Hepatocyte (in vitro differentiated cells): ENCODE data around the gene MRGPRE. TPM values are rescaled to one million over a fixed set of nuclear protein-coding genes. Genes with fewer than 3 reads are reported as not detected.

ENCODE experiments used
- DNase-seq: peaks from one replicate; pipeline ENCODE4 v3.0.0-alpha.2; 2016; ENCODE audit warnings: low spot score
- H2AFZ ChIP-seq: fragments of 200-600 bp; sonication (generic); 2 replicates; pipeline ENCODE4 v1.6.0; 2016; ENCODE audit warnings: antibody characterized with exemption, mild to moderate bottlenecking
- H3K27ac ChIP-seq: fragments of 200-600 bp; sonication (generic); 2 replicates; pipeline ENCODE4 v1.5.1; 2016; ENCODE audit warnings: mild to moderate bottlenecking
- H3K27me3 ChIP-seq: fragments of 200-600 bp; sonication (generic); 2 replicates; pipeline ENCODE4 v1.6.1; 2016
- H3K36me3 ChIP-seq: fragments of 200-600 bp; sonication (generic); replicated peaks from 2 replicates; pipeline ENCODE4 v1.5.1; 2016; ENCODE audit warnings: low read depth; ENCODE audit not compliant: insufficient read depth
- H3K4me1 ChIP-seq: fragments of 200-600 bp; sonication (generic); 2 replicates; pipeline ENCODE4 v1.5.1; 2016; ENCODE audit warnings: mild to moderate bottlenecking, moderate library complexity; ENCODE audit not compliant: insufficient read depth
- H3K4me2 ChIP-seq: fragments of 200-600 bp; sonication (generic); 2 replicates; pipeline ENCODE4 v1.6.0; 2016
- H3K4me3 ChIP-seq: fragments of 200-600 bp; sonication (generic); 2 replicates; pipeline ENCODE4 v1.5.1; 2016; ENCODE audit warnings: mild to moderate bottlenecking
- H3K79me2 ChIP-seq: fragments of 200-600 bp; sonication (generic); 2 replicates; pipeline ENCODE4 v1.6.0; 2017; ENCODE audit warnings: mild to moderate bottlenecking
- H3K9me2 ChIP-seq: fragments of 200-600 bp; sonication (generic); replicated peaks from 2 replicates; pipeline ENCODE4 v1.6.0; 2017; ENCODE audit warnings: mild to moderate bottlenecking; ENCODE audit not compliant: insufficient read depth
- H3K9me3 ChIP-seq: fragments of 200-600 bp; sonication (generic); 2 replicates; pipeline ENCODE4 v1.5.1; 2016; ENCODE audit warnings: low read depth, mild to moderate bottlenecking
- H4K20me1 ChIP-seq: fragments of 200-600 bp; sonication (generic); 2 replicates; pipeline ENCODE4 v1.6.0; 2016; ENCODE audit warnings: mild to moderate bottlenecking; ENCODE audit not compliant: insufficient read depth, poor library complexity, severe bottlenecking
- EZH2 ChIP-seq: fragments of 200-600 bp; sonication (generic); IDR thresholded peaks from 2 replicates; pipeline ENCODE4 v1.6.1; 2016; ENCODE audit warnings: antibody characterized with exemption, mild to moderate bottlenecking, borderline replicate concordance
- EZH2phosphoT487 ChIP-seq: fragments of 200-600 bp; sonication (generic); IDR thresholded peaks from one replicate; pipeline ENCODE4 v1.6.1; 2018; ENCODE audit warnings: antibody characterized with exemption, mild to moderate bottlenecking, low read depth, moderate library complexity; ENCODE audit not compliant: unreplicated experiment, severe bottlenecking
- WGBS: methylation state at CpG from one replicate; pipeline ENCODE4 v1.1.6; 2016; ENCODE audit warnings: low lambda C conversion rate; ENCODE audit errors: missing lambda C conversion rate; 5-methylcytosine and 5-hydroxymethylcytosine counted together
- polyA plus RNA-seq: library from polyadenylated mRNA; unstranded; fragments of >200 nt; fragmentation: Nextera tagmentation; extraction: Ambion mirVana; gene quantifications from 2 replicates; pipeline ENCODE4 v1.2.1, GENCODE V29; 2016
- total RNA-seq: library from RNA; depleted of rRNA; stranded (reverse); fragments of >200 nt; gene quantifications from 2 replicates; pipeline ENCODE4 v1.2.3, GENCODE V29; 2014
- TF ChIP-seq, protein P1 (sequence below): fragments of 200-600 bp; sonication (generic); IDR thresholded peaks from 2 replicates; pipeline ENCODE4 v1.5.1; 2016; ENCODE audit warnings: antibody characterized with exemption, mild to moderate bottlenecking; ENCODE audit not compliant: poor library complexity

MRGPRE gene
- total and polyA plus RNA-seq, 2 experiments from 2014 or later = not detected

- Histone ChIP-seq H3K9me2 (no peaks in the 10 kb centered on the region), H4K20me1 (no peaks in the 10 kb centered on the region), H3K4me3 (no peak overlapping the region), H3K27ac (no peak overlapping the region), H3K79me2 (no peaks in the 10 kb centered on the region), H3K27me3 (no peaks in the 10 kb centered on the region), H3K9me3 (no peaks in the 10 kb centered on the region), H2AFZ (no peak overlapping the region), H3K4me1 (no peaks in the 10 kb centered on the region), H3K4me2 (no peak overlapping the region), H3K36me3 (no peaks in the 10 kb centered on the region)
- DNase-seq = no peak
- TF ChIP-seq EZH2 (no peak), EZH2phosphoT487 (no peak)
- TF ChIP-seq, protein P1, sequence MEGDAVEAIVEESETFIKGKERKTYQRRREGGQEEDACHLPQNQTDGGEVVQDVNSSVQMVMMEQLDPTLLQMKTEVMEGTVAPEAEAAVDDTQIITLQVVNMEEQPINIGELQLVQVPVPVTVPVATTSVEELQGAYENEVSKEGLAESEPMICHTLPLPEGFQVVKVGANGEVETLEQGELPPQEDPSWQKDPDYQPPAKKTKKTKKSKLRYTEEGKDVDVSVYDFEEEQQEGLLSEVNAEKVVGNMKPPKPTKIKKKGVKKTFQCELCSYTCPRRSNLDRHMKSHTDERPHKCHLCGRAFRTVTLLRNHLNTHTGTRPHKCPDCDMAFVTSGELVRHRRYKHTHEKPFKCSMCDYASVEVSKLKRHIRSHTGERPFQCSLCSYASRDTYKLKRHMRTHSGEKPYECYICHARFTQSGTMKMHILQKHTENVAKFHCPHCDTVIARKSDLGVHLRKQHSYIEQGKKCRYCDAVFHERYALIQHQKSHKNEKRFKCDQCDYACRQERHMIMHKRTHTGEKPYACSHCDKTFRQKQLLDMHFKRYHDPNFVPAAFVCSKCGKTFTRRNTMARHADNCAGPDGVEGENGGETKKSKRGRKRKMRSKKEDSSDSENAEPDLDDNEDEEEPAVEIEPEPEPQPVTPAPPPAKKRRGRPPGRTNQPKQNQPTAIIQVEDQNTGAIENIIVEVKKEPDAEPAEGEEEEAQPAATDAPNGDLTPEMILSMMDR = no peak
- 97% methylated on average over 42 of the region's 49 CpGs for WGBS
These were observed 14.3 kb downstream of the MRGPRE start for GRCh38 chr11:3217818-3218482.

DNA sequence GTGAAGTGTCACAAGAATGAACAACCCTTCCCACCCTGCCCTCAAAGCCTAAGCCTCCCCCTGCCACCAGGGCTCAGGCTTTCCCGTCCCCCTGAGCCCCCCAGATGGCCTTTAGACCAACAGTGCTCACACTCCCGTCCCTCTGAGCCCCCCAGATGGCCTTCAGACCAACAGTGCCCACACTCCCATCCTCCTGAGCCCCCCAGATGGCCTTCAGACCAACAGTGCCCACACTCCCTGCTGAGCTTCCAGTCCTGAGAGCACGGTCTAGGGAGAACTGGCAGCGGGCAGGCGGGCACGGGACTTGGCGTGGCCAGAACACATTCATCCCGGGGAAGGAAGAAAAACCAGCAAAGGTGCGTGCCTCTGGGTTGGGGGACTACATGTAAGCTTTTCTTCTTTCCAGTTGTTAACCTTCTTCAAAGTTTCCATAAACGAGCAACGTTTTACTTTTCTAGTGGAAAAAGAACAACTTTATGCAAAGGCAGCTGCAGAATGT lies 16.1 kb downstream of the MRGPRE start:
- Histone ChIP-seq H3K4me1 (no peaks in the 10 kb centered on the region), H3K27ac (no peak overlapping the region), H2AFZ (no peak overlapping the region), H3K9me3 (no peaks in the 10 kb centered on the region), H3K36me3 (no peaks in the 10 kb centered on the region), H3K4me3 (no peak overlapping the region), H3K27me3 (no peaks in the 10 kb centered on the region), H3K9me2 (no peaks in the 10 kb centered on the region), H3K79me2 (no peaks in the 10 kb centered on the region), H4K20me1 (no peaks in the 10 kb centered on the region), H3K4me2 (no peak overlapping the region)
- TF ChIP-seq, protein P1 = no peak
- no peak for TF ChIP-seq EZH2phosphoT487
- no peak for TF ChIP-seq EZH2
- WGBS = 83% methylated on average over 11 of the region's 11 CpGs
- no peak for DNase-seq

GRCh38 chr11:3215346-3216026 lies 16.7 kb downstream of the MRGPRE start:
- no peaks in the 10 kb centered on the region for H3K9me3 ChIP-seq
- no peaks in the 10 kb centered on the region for H3K27me3 ChIP-seq
- no peaks in the 10 kb centered on the region for H3K36me3 ChIP-seq
- H3K9me2 ChIP-seq = no peaks in the 10 kb centered on the region
- H3K4me1 ChIP-seq = no peaks in the 10 kb centered on the region
- no peak for TF ChIP-seq EZH2phosphoT487
- TF ChIP-seq, protein P1 = no peak
- no peak for TF ChIP-seq EZH2
- no peak overlapping the region for H2AFZ ChIP-seq
- 88% methylated on average over 17 of the region's 17 CpGs for WGBS
- DNase-seq = no peak
- H3K4me2 ChIP-seq = no peak overlapping the region
- H3K4me3 ChIP-seq = no peak overlapping the region
- H3K27ac ChIP-seq = no peak overlapping the region
- no peaks in the 10 kb centered on the region for H3K79me2 ChIP-seq
- H4K20me1 ChIP-seq = no peaks in the 10 kb centered on the region
